HepG2 (cell line): ENCODE results near the gene STK4. TPM values are rescaled to one million over a fixed set of nuclear protein-coding genes. Genes with fewer than 3 reads are reported as not detected.
A peak's percentile ranks its signal among the peaks of the same experiment; 100 is the strongest.

Experiments used
- ARID2 ChIP-seq: sonication (generic); formaldehyde crosslinking; IDR thresholded peaks from 2 replicates; pipeline ENCODE4 v1.8.1; 2022; ENCODE audit warnings: mild to moderate bottlenecking, missing genetic modification reagents, borderline replicate concordance
- BRD4 ChIP-seq: sonication (generic); formaldehyde crosslinking; IDR thresholded peaks from 2 replicates; pipeline ENCODE4 v1.4.0; 2020; ENCODE audit warnings: missing genetic modification reagents
- DPF2 ChIP-seq: sonication (generic); formaldehyde crosslinking; IDR thresholded peaks from 2 replicates; pipeline ENCODE4 v1.4.0; 2020; ENCODE audit warnings: mild to moderate bottlenecking, low read depth, missing genetic modification reagents, borderline replicate concordance
- EHMT2 ChIP-seq: fragments of 200-600 bp; sonication (generic); IDR thresholded peaks from 2 replicates; pipeline ENCODE4 v1.7.0; 2017; ENCODE audit warnings: antibody characterized with exemption, low read depth, low read length, borderline replicate concordance
- HOXA9 ChIP-seq: sonication (generic); formaldehyde crosslinking; IDR thresholded peaks from 2 replicates; pipeline ENCODE4 v1.8.1; 2022; ENCODE audit warnings: missing genetic modification reagents, mild to moderate bottlenecking, moderate library complexity, borderline replicate concordance
- KMT2B ChIP-seq: IDR thresholded peaks from 2 replicates; pipeline ENCODE4 v1.6.1; 2016; ENCODE audit warnings: missing genetic modification reagents, missing compliant biosample characterization
- POLR2AphosphoS2 ChIP-seq: IDR thresholded peaks from 2 replicates; pipeline ENCODE4 v1.6.1; 2011; ENCODE audit warnings: low read depth, low read length, improper control_type of control experiment
- POLR2G ChIP-seq: fragments of 200-400 bp; formaldehyde crosslinking; IDR thresholded peaks from 2 replicates; pipeline ENCODE4 v1.6.1; 2018; ENCODE audit warnings: mild to moderate bottlenecking, low read depth, low read length, moderate library complexity
- PTBP1 ChIP-seq: fragments of 200-400 bp; formaldehyde crosslinking; IDR thresholded peaks from 2 replicates; pipeline ENCODE4 v1.6.1; 2018; ENCODE audit warnings: low read length, low read depth; ENCODE audit not compliant: poor library complexity, severe bottlenecking
- SALL2 ChIP-seq: sonication (generic); formaldehyde crosslinking; IDR thresholded peaks from 2 replicates; pipeline ENCODE4 v1.8.1; 2023; ENCODE audit warnings: mild to moderate bottlenecking, missing genetic modification reagents, inconsistent platforms
- SYNCRIP ChIP-seq: fragments of 200-400 bp; formaldehyde crosslinking; IDR thresholded peaks from 2 replicates; pipeline ENCODE4 v1.6.1; 2018; ENCODE audit warnings: mild to moderate bottlenecking, low read depth, low read length; ENCODE audit not compliant: insufficient read depth
- TARDBP ChIP-seq: sonication (generic); formaldehyde crosslinking; IDR thresholded peaks from 2 replicates; pipeline ENCODE4 v1.8.0; 2022; ENCODE audit warnings: mild to moderate bottlenecking, missing genetic modification reagents
- TMF1 ChIP-seq: sonication (generic); formaldehyde crosslinking; IDR thresholded peaks from 2 replicates; pipeline ENCODE4 v1.8.1; 2022; ENCODE audit warnings: low read depth, missing genetic modification reagents
- XBP1 ChIP-seq: sonication (generic); formaldehyde crosslinking; IDR thresholded peaks from 2 replicates; pipeline ENCODE4 v1.5.0; 2020; ENCODE audit warnings: missing genetic modification reagents
- ZFP37 ChIP-seq: sonication (generic); formaldehyde crosslinking; IDR thresholded peaks from 2 replicates; pipeline ENCODE4 v1.4.0; 2020; ENCODE audit warnings: missing genetic modification reagents, borderline replicate concordance
- ZNF160 ChIP-seq: sonication (generic); formaldehyde crosslinking; IDR thresholded peaks from 2 replicates; pipeline ENCODE4 v1.8.0; 2022; ENCODE audit warnings: mild to moderate bottlenecking, inconsistent platforms, missing genetic modification reagents
- ZNF432 ChIP-seq: sonication (generic); formaldehyde crosslinking; IDR thresholded peaks from 2 replicates; pipeline ENCODE4 v1.5.0; 2020; ENCODE audit warnings: missing genetic modification reagents, mild to moderate bottlenecking, borderline replicate concordance
- ZNF761 ChIP-seq: sonication (generic); formaldehyde crosslinking; conservative IDR thresholded peaks from 2 replicates; pipeline ENCODE4 v1.4.0; 2020; ENCODE audit warnings: mild to moderate bottlenecking, missing genetic modification reagents
- ZNF777 ChIP-seq: sonication (generic); formaldehyde crosslinking; IDR thresholded peaks from 2 replicates; pipeline ENCODE4 v1.4.0; 2020; ENCODE audit warnings: missing genetic modification reagents
- ZNF83 ChIP-seq: sonication (generic); formaldehyde crosslinking; IDR thresholded peaks from 2 replicates; pipeline ENCODE4 v1.4.0; 2020; ENCODE audit warnings: missing genetic modification reagents, mild to moderate bottlenecking, borderline replicate concordance
- ZNF891 ChIP-seq: sonication (generic); formaldehyde crosslinking; IDR thresholded peaks from 2 replicates; pipeline ENCODE4 v1.5.0; 2020; ENCODE audit warnings: mild to moderate bottlenecking, missing genetic modification reagents
- polyA plus RNA-seq, 8 experiments: library from polyadenylated mRNA; depleted of rRNA in 3 of 8; stranded (reverse) in 7 of 8; unstranded in 1 of 8; fragments of >200 nt; fragmentation: Illumina TruSeq in 4 of 8; extraction: Trizol in 4 of 8; gene quantifications; 2 replicates each; pipeline versions ENCODE4 v1.2.1 to v1.2.3, GENCODE V29; 2011 to 2016; ENCODE audit warnings: low read depth in 4 of 8, missing spikeins in 1 of 8, mixed read lengths in 1 of 8; ENCODE audit not compliant: insufficient read depth in 1 of 8
- total RNA-seq, 5 experiments: library from RNA; depleted of rRNA; stranded (reverse); fragments of >200 nt; fragmentation: Illumina TruSeq; extraction: Trizol; gene quantifications; 2 replicates each; pipeline ENCODE4 v1.2.3, GENCODE V29; 2016; ENCODE audit warnings: low read depth in 1 of 5
- TF ChIP-seq, protein P1 (sequence below): sonication (generic); formaldehyde crosslinking; IDR thresholded peaks from 2 replicates; pipeline ENCODE4 v1.4.0; 2020; ENCODE audit warnings: missing genetic modification reagents, borderline replicate concordance
- TF ChIP-seq, protein P2 (sequence below): sonication (generic); formaldehyde crosslinking; IDR thresholded peaks from 2 replicates; pipeline ENCODE4 v1.4.0; 2020; ENCODE audit warnings: mild to moderate bottlenecking, missing genetic modification reagents, borderline replicate concordance

Gene STK4
- total and polyA plus RNA-seq, 2 of the 13 experiments (the other 11 are each of a cell fraction or from before 2014, with no cell fraction given): 25.6 to 38.3 TPM

DNA sequence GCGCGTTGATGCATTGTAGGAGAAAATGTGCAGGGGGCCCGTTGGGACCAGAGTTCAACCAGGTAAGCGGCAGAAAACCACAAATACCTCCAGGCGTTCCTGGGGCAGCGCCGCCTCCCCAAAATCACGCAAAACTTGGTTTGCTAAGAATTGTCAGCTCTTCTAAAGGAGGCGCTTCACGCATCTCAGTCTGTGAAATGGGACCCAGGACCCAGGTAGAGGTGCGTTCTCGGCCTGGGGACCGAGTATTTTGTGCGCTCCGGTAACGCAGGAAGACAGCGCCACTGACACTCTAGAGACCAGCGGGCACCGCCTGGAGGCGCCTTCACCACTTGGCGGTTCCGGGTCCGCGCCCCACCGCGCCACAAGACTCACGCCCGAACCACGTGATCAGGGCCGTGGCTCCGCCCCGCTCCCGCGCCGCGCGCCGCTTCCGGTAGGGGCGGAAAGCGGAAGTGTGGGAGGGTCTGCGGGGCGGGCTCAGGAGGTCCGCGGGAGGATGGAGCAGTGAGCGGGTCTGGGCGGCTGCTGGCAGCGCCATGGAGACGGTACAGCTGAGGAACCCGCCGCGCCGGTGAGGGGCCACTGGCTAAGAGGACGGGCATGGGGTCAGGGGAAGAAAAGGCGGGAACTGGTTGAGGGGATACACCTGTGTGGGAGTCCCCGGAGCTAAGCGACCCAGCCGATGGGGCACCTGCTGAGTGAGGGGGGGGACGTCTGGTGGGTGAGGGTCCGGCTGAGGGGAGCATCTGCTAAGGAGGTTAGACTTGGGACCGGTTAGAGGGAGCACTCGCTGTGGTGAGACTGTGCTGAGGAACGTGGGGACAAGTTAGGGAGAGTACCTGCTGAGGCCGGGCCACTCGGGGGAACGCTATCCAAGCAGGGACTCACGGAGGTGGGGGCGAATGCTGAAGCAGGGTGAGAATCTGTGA lies at the start of gene STK4 (continued):
- TF ChIP-seq, protein P1, sequence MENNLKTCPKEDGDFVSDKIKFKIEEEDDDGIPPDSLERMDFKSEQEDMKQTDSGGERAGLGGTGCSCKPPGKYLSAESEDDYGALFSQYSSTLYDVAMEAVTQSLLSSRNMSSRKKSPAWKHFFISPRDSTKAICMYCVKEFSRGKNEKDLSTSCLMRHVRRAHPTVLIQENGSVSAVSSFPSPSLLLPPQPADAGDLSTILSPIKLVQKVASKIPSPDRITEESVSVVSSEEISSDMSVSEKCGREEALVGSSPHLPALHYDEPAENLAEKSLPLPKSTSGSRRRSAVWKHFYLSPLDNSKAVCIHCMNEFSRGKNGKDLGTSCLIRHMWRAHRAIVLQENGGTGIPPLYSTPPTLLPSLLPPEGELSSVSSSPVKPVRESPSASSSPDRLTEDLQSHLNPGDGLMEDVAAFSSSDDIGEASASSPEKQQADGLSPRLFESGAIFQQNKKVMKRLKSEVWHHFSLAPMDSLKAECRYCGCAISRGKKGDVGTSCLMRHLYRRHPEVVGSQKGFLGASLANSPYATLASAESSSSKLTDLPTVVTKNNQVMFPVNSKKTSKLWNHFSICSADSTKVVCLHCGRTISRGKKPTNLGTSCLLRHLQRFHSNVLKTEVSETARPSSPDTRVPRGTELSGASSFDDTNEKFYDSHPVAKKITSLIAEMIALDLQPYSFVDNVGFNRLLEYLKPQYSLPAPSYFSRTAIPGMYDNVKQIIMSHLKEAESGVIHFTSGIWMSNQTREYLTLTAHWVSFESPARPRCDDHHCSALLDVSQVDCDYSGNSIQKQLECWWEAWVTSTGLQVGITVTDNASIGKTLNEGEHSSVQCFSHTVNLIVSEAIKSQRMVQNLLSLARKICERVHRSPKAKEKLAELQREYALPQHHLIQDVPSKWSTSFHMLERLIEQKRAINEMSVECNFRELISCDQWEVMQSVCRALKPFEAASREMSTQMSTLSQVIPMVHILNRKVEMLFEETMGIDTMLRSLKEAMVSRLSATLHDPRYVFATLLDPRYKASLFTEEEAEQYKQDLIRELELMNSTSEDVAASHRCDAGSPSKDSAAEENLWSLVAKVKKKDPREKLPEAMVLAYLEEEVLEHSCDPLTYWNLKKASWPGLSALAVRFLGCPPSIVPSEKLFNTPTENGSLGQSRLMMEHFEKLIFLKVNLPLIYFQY (CRISPR knock-in tag): 0 out of 2 replicates have a peak, but pooled peaks have one; percentile 67
- TF ChIP-seq TMF1 (peak; percentile 62), ZNF891 (peak; percentile 97), ZNF432 (no peak), BRD4 (peak; percentile 92), ZNF761 (CRISPR knock-in tag) (peak; percentile 94), EHMT2 (no peak), DPF2 (no peak), ZFP37 (CRISPR knock-in tag) (peak; percentile 77), XBP1 (CRISPR knock-in tag) (no peak), PTBP1 (peak; percentile 85), ZNF83 (0 out of 2 replicates have a peak, but pooled peaks have one; percentile 80), ZNF160 (CRISPR knock-in tag) (peak; percentile 92), SYNCRIP (no peak), HOXA9 (CRISPR knock-in tag) (no peak), ARID2 (peak; percentile 89), POLR2G (peak; percentile 99), KMT2B (CRISPR knock-in tag) (peak; percentile 97), ZNF777 (CRISPR knock-in tag) (no peak), POLR2AphosphoS2 (no peak), SALL2 (peak; percentile 99), TARDBP (CRISPR knock-in tag) (peak; percentile 97)
- TF ChIP-seq, protein P2, sequence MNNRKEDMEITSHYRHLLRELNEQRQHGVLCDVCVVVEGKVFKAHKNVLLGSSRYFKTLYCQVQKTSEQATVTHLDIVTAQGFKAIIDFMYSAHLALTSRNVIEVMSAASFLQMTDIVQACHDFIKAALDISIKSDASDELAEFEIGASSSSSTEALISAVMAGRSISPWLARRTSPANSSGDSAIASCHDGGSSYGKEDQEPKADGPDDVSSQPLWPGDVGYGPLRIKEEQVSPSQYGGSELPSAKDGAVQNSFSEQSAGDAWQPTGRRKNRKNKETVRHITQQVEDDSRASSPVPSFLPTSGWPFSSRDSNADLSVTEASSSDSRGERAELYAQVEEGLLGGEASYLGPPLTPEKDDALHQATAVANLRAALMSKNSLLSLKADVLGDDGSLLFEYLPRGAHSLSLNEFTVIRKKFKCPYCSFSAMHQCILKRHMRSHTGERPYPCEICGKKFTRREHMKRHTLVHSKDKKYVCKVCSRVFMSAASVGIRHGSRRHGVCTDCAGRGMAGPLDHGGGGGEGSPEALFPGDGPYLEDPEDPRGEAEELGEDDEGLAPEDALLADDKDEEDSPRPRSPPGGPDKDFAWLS: 0 out of 2 replicates have a peak, but pooled peaks have one; percentile 78
